ENCODE results near the gene ZC3H7B. TPM values are rescaled to one million over a fixed set of nuclear protein-coding genes. Genes with fewer than 3 reads are reported as not detected.

ZC3H7B gene
- total RNA-seq, 1 donor from 2014 or later = 44.3 TPM

Small RNAs within 50 kb of the gene (microRNA-seq; reads per million reads assigned to microRNA genes)
- gene MIR6889 = not detected

Other genes starting within 250 kb of the ZC3H7B start
- gene EP300, start 208.9 kb upstream of the ZC3H7B start, total RNA-seq = 30.4 and 41.1 TPM in 2 replicates
- 14.5 and 17.7 TPM in 2 replicates for gene L3MBTL2, start 96.2 kb upstream of the ZC3H7B start, total RNA-seq
- 4.0 and 11.8 TPM in 2 replicates for gene CHADL, start 60.6 kb upstream of the ZC3H7B start, total RNA-seq
- 58.5 and 82.0 TPM in 2 replicates for gene RANGAP1, start 15.3 kb upstream of the ZC3H7B start, total RNA-seq
- 10.3 and 10.5 TPM in 2 replicates for gene TEF, start 80.4 kb downstream of the ZC3H7B start, total RNA-seq
- gene TOB2, start 145.3 kb downstream of the ZC3H7B start, total RNA-seq = 21.4 and 26.2 TPM in 2 replicates
- 40.0 and 47.2 TPM in 2 replicates for gene PHF5A, start 167.2 kb downstream of the ZC3H7B start, total RNA-seq
- gene ACO2, start 167.6 kb downstream of the ZC3H7B start, total RNA-seq = 107 and 122 TPM in 2 replicates
- gene POLR3H, start 242.9 kb downstream of the ZC3H7B start, total RNA-seq = 22.0 and 23.8 TPM in 2 replicates

Measured in myocyte (in vitro differentiated cells).